Calu3 (cell line): ENCODE data around the gene MARCHF11. TPM values are rescaled to one million over a fixed set of nuclear protein-coding genes. Genes with fewer than 3 reads are reported as not detected.

Experiments used
- BruUV-seq: library from RNA; stranded (reverse); fragments of 400-500 nt; replicated peaks from 2 replicates; lab custom pipeline; 2021; lab: Mats Ljungman, UMichigan
- CTCF ChIA-PET: fragments of 300-600 bp; sonication (Branson Sonifier 250); formaldehyde crosslinking; loops from one replicate; lab custom pipeline; 2022; ENCODE audit warnings: antibody characterized with exemption; lab: Charles Lee
- DNase-seq: peaks from one replicate; pipeline ENCODE4 v3.0.0; 2022
- H3K27ac Mint-ChIP-seq: one replicate; pipeline ENCODE4 v1.8.0; 2022; ENCODE audit warnings: mixed read lengths; ENCODE audit not compliant: unreplicated experiment
- H3K27me3 Mint-ChIP-seq: one replicate; pipeline ENCODE4 v1.8.0; 2022; ENCODE audit warnings: mixed read lengths; ENCODE audit not compliant: unreplicated experiment
- H3K36me3 Mint-ChIP-seq: one replicate; pipeline ENCODE4 v1.8.0; 2022; ENCODE audit warnings: mild to moderate bottlenecking, moderate library complexity, mixed read lengths; ENCODE audit not compliant: insufficient read depth, unreplicated experiment
- H3K4me1 Mint-ChIP-seq: one replicate; pipeline ENCODE4 v1.8.0; 2022; ENCODE audit warnings: mild to moderate bottlenecking, low read depth, mixed read lengths; ENCODE audit not compliant: unreplicated experiment
- H3K4me3 Mint-ChIP-seq: one replicate; pipeline ENCODE4 v1.8.0; 2022; ENCODE audit warnings: mild to moderate bottlenecking, low read depth, moderate library complexity, mixed read lengths; ENCODE audit not compliant: unreplicated experiment
- H3K9me3 Mint-ChIP-seq: one replicate; pipeline ENCODE4 v1.8.0; 2022; ENCODE audit warnings: low read depth, mixed read lengths; ENCODE audit not compliant: unreplicated experiment
- intact Hi-C: fragments of 100-400 bp; cut with micrococcal nuclease; formaldehyde crosslinking; loops from one replicate; pipeline ENCODE4 v1.10.0; 2022; ENCODE audit not compliant: unreplicated experiment
- total RNA-seq: library from RNA; stranded (reverse); gene quantifications from 2 replicates; pipeline ENCODE4 v1.2.3, GENCODE V29; 2022
- TF ChIP-seq, protein P1 (sequence below): fragments of 200-600 bp; IDR thresholded peaks from one replicate; pipeline ENCODE4 v1.8.0; 2022; ENCODE audit warnings: antibody characterized with exemption; ENCODE audit not compliant: unreplicated experiment

The MARCHF11 gene
- total RNA-seq, 1 experiment from 2014 or later: not detected

- Mint-ChIP-seq H3K27me3 (no peaks in the 10 kb centered on the region), H3K27ac (no peak overlapping the region), H3K4me3 (no peak overlapping the region), H3K9me3 (peaks cover 10% of the 10 kb centered on the region), H3K36me3 (no peaks in the 10 kb centered on the region), H3K4me1 (no peaks in the 10 kb centered on the region)
- intact Hi-C loops: no loop called here
- no TSS peak for BruUV-seq
- no peak for DNase-seq
- TF ChIP-seq, protein P1, sequence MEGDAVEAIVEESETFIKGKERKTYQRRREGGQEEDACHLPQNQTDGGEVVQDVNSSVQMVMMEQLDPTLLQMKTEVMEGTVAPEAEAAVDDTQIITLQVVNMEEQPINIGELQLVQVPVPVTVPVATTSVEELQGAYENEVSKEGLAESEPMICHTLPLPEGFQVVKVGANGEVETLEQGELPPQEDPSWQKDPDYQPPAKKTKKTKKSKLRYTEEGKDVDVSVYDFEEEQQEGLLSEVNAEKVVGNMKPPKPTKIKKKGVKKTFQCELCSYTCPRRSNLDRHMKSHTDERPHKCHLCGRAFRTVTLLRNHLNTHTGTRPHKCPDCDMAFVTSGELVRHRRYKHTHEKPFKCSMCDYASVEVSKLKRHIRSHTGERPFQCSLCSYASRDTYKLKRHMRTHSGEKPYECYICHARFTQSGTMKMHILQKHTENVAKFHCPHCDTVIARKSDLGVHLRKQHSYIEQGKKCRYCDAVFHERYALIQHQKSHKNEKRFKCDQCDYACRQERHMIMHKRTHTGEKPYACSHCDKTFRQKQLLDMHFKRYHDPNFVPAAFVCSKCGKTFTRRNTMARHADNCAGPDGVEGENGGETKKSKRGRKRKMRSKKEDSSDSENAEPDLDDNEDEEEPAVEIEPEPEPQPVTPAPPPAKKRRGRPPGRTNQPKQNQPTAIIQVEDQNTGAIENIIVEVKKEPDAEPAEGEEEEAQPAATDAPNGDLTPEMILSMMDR: no peak
- CTCF ChIA-PET: no interaction called here
Measured at GRCh38 chr5:16134204-16134603, 45.4 kb downstream of the MARCHF11 start.

GRCh38 chr5:16131878-16132277 is 47.7 kb downstream of the MARCHF11 start:
- H3K36me3 Mint-ChIP-seq: no peaks in the 10 kb centered on the region
- no peak overlapping the region for H3K4me3 Mint-ChIP-seq
- intact Hi-C loops: no loop called here
- no peaks in the 10 kb centered on the region for H3K4me1 Mint-ChIP-seq
- no peak overlapping the region for H3K27ac Mint-ChIP-seq
- no peak for DNase-seq
- no peaks in the 10 kb centered on the region for H3K27me3 Mint-ChIP-seq
- CTCF ChIA-PET: no interaction called here
- BruUV-seq: no TSS peak
- H3K9me3 Mint-ChIP-seq: peaks cover 6% of the 10 kb centered on the region
- TF ChIP-seq, protein P1: no peak

GRCh38 chr5:16128944-16129343 is 50.6 kb downstream of the MARCHF11 start:
- H3K27ac Mint-ChIP-seq: no peak overlapping the region
- H3K9me3 Mint-ChIP-seq: peaks cover 3% of the 10 kb centered on the region
- no TSS peak for BruUV-seq
- H3K36me3 Mint-ChIP-seq: no peaks in the 10 kb centered on the region
- TF ChIP-seq, protein P1: no peak
- CTCF ChIA-PET: no interaction called here
- no peaks in the 10 kb centered on the region for H3K27me3 Mint-ChIP-seq
- intact Hi-C loops: no loop called here
- no peaks in the 10 kb centered on the region for H3K4me1 Mint-ChIP-seq
- DNase-seq: no peak
- no peak overlapping the region for H3K4me3 Mint-ChIP-seq

DNA sequence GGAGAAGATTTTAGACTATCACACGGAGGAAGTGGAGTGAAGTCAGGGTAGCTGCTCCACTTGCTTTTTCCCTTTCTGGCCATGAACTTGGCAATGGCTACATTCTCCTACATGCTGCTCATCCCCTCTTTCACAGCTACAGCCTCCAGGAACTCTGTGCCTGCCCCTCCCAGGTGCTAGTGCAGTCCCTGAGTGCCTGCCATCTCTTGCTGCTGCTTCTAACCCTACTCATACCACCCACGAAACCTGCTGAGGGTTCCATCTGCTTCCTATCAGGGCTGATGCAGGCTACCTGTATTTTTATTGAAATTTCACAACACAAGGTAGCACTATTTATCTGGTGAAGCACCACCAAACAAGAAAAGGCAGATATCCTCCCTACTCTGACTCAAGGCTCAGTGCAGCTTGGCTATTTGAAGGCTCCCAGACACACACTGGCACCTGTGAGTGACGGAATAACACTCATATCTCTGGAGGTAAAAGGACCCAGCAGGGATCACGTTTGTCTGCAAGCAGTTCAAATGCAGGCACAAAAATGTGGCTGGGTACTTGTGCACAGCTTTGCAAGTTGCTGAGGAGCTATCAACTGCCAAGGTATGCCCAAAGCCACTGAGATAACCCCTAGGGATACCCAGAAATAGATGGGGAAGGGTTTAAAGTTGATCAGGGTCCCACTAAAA is 51.6 kb downstream of the MARCHF11 start:
- Mint-ChIP-seq H3K4me1 (no peaks in the 10 kb centered on the region), H3K36me3 (no peaks in the 10 kb centered on the region), H3K4me3 (no peak overlapping the region), H3K27me3 (no peaks in the 10 kb centered on the region), H3K27ac (no peak overlapping the region), H3K9me3 (peaks cover 5% of the 10 kb centered on the region)
- intact Hi-C loops: no loop called here
- CTCF ChIA-PET: no interaction called here
- BruUV-seq: no TSS peak
- TF ChIP-seq, protein P1: no peak
- DNase-seq: no peak
